ENCODE results near the gene ISY1.
"Not testable (repeated sequence)": the region's sequence is repeated elsewhere in the genome, so short reads cannot be mapped to it uniquely, and the experiment has no call there.

ISY1 gene

DNA sequence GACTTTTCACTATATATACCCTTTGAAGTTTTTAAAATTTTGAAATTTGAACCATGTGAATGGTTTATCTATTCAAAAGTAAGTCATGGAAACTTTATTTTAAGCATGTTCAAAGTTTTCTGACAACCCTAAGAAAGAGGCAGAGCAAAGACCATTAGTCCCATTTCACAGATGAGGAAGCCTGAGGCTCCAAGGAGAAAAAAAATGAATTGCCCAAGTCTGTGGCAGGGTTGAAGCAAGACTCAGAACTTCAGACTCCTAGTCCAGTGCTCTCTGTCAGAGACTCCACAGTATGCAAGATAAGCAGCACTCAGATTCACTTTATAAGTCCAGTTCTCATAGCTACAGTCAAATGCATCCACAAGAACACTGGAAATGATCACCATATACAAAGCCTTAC lies 43.7 kb downstream of the ISY1 start:
- H3K4me3 ChIP-seq (ENCODE audit: low read length) = no peak overlapping the region
- peaks cover 19% of the 10 kb centered on the region for H3K36me3 ChIP-seq (ENCODE audit: control insufficient read depth, insufficient read depth, low read length, severe bottlenecking)
- no peaks in the 10 kb centered on the region for H3K27me3 ChIP-seq (replicated peaks; ENCODE audit: control insufficient read depth, insufficient read depth, low read length)
- no peaks in the 10 kb centered on the region for H3K9me3 ChIP-seq (ENCODE audit: control insufficient read depth, low read length)
- DNase-seq (ENCODE audit: low read depth) = no peak
- no peak overlapping the region for H3K9ac ChIP-seq (ENCODE audit: low read length)
- H3K4me1 ChIP-seq (ENCODE audit: control insufficient read depth, insufficient read depth, low read length) = peaks cover 36% of the 10 kb centered on the region

GRCh38 chr3:129116482-129116946 lies 44.3 kb downstream of the ISY1 start:
- Histone ChIP-seq H3K9me3 (ENCODE audit: control insufficient read depth, low read length) (no peaks in the 10 kb centered on the region), H3K9ac (ENCODE audit: low read length) (peak overlapping the region; percentile 56), H3K4me1 (ENCODE audit: control insufficient read depth, insufficient read depth, low read length) (peaks cover 41% of the 10 kb centered on the region), H3K36me3 (ENCODE audit: control insufficient read depth, insufficient read depth, low read length, severe bottlenecking) (peaks cover 19% of the 10 kb centered on the region), H3K4me3 (ENCODE audit: low read length) (peak overlapping the region; percentile 41), H3K27me3 (replicated peaks; ENCODE audit: control insufficient read depth, insufficient read depth, low read length) (no peaks in the 10 kb centered on the region)
- no peak for DNase-seq (ENCODE audit: low read depth)

GRCh38 chr3:129114455-129114854 lies 46.4 kb downstream of the ISY1 start:
- H3K36me3 ChIP-seq (ENCODE audit: control insufficient read depth, insufficient read depth, low read length, severe bottlenecking) = peaks cover 22% of the 10 kb centered on the region
- H3K4me1 ChIP-seq (ENCODE audit: control insufficient read depth, insufficient read depth, low read length) = peaks cover 32% of the 10 kb centered on the region
- no peak overlapping the region for H3K4me3 ChIP-seq (ENCODE audit: low read length)
- no peaks in the 10 kb centered on the region for H3K9me3 ChIP-seq (ENCODE audit: control insufficient read depth, low read length)
- no peak overlapping the region for H3K9ac ChIP-seq (ENCODE audit: low read length)
- H3K27me3 ChIP-seq (replicated peaks; ENCODE audit: control insufficient read depth, insufficient read depth, low read length) = no peaks in the 10 kb centered on the region
- DNase-seq (ENCODE audit: low read depth) = no peak

DNA sequence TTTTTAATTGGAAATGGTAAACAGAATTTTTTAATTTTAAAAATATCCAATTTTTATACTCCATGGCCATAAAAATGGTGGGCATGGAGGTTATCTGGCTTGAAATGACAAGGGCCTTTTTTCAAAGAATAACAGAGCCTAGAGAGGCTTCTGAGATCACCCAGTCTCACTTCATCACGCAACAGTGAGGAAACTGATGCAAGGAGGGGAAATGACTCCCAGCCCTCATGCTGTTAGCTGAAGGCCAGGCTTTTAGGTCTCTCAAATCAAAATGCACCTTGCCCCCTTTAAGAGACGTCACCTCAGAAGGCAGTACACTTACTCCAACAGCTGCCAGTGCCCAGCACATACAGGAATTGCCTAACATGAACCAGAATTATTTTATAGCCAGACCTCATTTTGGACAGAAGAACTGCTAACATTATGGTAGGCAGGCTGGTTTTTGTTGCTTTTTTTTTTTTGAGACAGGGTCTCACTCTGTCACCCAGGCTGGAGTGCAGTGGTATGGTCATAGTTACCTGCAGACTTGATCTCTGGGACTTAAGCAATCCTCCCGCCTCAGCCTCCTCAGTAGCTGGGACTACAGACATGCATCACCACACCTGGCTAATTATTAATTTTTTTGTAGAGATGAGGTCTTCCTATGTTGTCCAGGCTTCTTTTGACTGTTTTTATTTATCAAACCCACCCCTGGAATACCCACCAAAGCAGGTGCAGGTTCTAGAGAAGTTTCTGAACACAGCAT lies 48.4 kb downstream of the ISY1 start:
- Histone ChIP-seq H3K9ac (ENCODE audit: low read length) (no peak overlapping the region), H3K27me3 (replicated peaks; ENCODE audit: control insufficient read depth, insufficient read depth, low read length) (no peaks in the 10 kb centered on the region), H3K36me3 (ENCODE audit: control insufficient read depth, insufficient read depth, low read length, severe bottlenecking) (peaks cover 21% of the 10 kb centered on the region), H3K4me3 (ENCODE audit: low read length) (no peak overlapping the region), H3K9me3 (ENCODE audit: control insufficient read depth, low read length) (no peaks in the 10 kb centered on the region), H3K4me1 (ENCODE audit: control insufficient read depth, insufficient read depth, low read length) (peaks cover 26% of the 10 kb centered on the region)
- DNase-seq (ENCODE audit: low read depth) = peak; percentile 45

GRCh38 chr3:129111076-129111780 lies 49.6 kb downstream of the ISY1 start:
- not testable (repeated sequence) for H3K9ac ChIP-seq (ENCODE audit: low read length); DNase-seq (ENCODE audit: low read depth); H3K9me3 ChIP-seq (ENCODE audit: control insufficient read depth, low read length); H3K27me3 ChIP-seq (replicated peaks; ENCODE audit: control insufficient read depth, insufficient read depth, low read length); H3K4me3 ChIP-seq (ENCODE audit: low read length)
- peaks cover 28% of the 10 kb centered on the region for H3K36me3 ChIP-seq (ENCODE audit: control insufficient read depth, insufficient read depth, low read length, severe bottlenecking)
- H3K4me1 ChIP-seq (ENCODE audit: control insufficient read depth, insufficient read depth, low read length) = peaks cover 27% of the 10 kb centered on the region

- no peak for DNase-seq (ENCODE audit: low read depth)
- H3K4me3 ChIP-seq (ENCODE audit: low read length) = no peak overlapping the region
- no peaks in the 10 kb centered on the region for H3K9me3 ChIP-seq (ENCODE audit: control insufficient read depth, low read length)
- peaks cover 19% of the 10 kb centered on the region for H3K36me3 ChIP-seq (ENCODE audit: control insufficient read depth, insufficient read depth, low read length, severe bottlenecking)
- H3K4me1 ChIP-seq (ENCODE audit: control insufficient read depth, insufficient read depth, low read length) = peaks cover 27% of the 10 kb centered on the region
- no peaks in the 10 kb centered on the region for H3K27me3 ChIP-seq (replicated peaks; ENCODE audit: control insufficient read depth, insufficient read depth, low read length)
- H3K9ac ChIP-seq (ENCODE audit: low read length) = no peak overlapping the region
These were observed 53.1 kb downstream of the ISY1 start for GRCh38 chr3:129107793-129108192.

DNA sequence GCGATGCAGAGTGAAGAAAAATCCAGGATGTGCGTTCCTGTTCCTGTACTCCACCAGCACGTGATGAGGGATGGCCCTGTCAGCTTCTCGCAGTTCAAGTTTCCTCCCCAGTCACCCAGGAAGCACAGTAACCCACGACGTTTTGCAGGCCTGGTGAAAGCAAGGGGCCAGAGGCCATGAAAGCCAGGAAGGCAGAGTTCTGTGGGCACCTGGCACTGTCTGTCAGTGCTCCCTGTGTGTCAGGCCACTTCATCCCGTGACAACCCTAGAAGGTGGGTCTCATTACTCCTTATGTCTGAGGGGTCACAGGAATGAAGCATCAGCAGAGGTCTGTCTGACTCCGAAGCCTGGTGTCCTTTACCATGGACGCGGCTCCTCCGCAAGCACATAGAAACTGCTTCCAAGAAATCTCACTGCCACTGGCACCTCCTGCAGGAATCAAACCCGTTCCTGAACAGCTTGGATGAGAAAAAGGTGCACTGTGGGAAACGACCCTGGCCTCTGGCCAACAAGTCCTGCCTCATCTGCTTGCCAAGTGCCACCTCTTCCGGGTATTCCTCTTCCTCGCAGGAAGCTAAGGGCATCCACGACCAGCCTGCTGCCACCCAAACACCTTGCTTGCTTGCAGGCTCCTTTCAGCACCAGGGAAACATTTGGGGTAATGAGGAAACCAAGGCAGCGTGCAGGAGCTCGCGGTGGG lies 53.8 kb downstream of the ISY1 start:
- Histone ChIP-seq H3K27me3 (replicated peaks; ENCODE audit: control insufficient read depth, insufficient read depth, low read length) (no peaks in the 10 kb centered on the region), H3K4me3 (ENCODE audit: low read length) (no peak overlapping the region), H3K9me3 (ENCODE audit: control insufficient read depth, low read length) (no peaks in the 10 kb centered on the region), H3K36me3 (ENCODE audit: control insufficient read depth, insufficient read depth, low read length, severe bottlenecking) (peaks cover 19% of the 10 kb centered on the region), H3K4me1 (ENCODE audit: control insufficient read depth, insufficient read depth, low read length) (peaks cover 19% of the 10 kb centered on the region), H3K9ac (ENCODE audit: low read length) (peak overlapping the region; percentile 32)
- DNase-seq (ENCODE audit: low read depth) = no peak

GRCh38 chr3:129106320-129106719 lies 54.5 kb downstream of the ISY1 start:
- H3K9ac ChIP-seq (ENCODE audit: low read length) = peak overlapping the region; percentile 32
- DNase-seq (ENCODE audit: low read depth) = no peak
- peaks cover 16% of the 10 kb centered on the region for H3K36me3 ChIP-seq (ENCODE audit: control insufficient read depth, insufficient read depth, low read length, severe bottlenecking)
- no peak overlapping the region for H3K4me3 ChIP-seq (ENCODE audit: low read length)
- no peaks in the 10 kb centered on the region for H3K9me3 ChIP-seq (ENCODE audit: control insufficient read depth, low read length)
- H3K27me3 ChIP-seq (replicated peaks; ENCODE audit: control insufficient read depth, insufficient read depth, low read length) = no peaks in the 10 kb centered on the region
- H3K4me1 ChIP-seq (ENCODE audit: control insufficient read depth, insufficient read depth, low read length) = peaks cover 16% of the 10 kb centered on the region

- peaks cover 16% of the 10 kb centered on the region for H3K36me3 ChIP-seq (ENCODE audit: control insufficient read depth, insufficient read depth, low read length, severe bottlenecking)
- peaks cover 16% of the 10 kb centered on the region for H3K4me1 ChIP-seq (ENCODE audit: control insufficient read depth, insufficient read depth, low read length)
These were observed 55.0 kb downstream of the ISY1 start for GRCh38 chr3:129105862-129106261.

GRCh38 chr3:129104498-129105079 lies 56.3 kb downstream of the ISY1 start:
- Histone ChIP-seq H3K9ac (ENCODE audit: low read length) (no peak overlapping the region), H3K27me3 (replicated peaks; ENCODE audit: control insufficient read depth, insufficient read depth, low read length) (no peaks in the 10 kb centered on the region), H3K4me3 (ENCODE audit: low read length) (no peak overlapping the region), H3K4me1 (ENCODE audit: control insufficient read depth, insufficient read depth, low read length) (peaks cover 16% of the 10 kb centered on the region), H3K9me3 (ENCODE audit: control insufficient read depth, low read length) (no peaks in the 10 kb centered on the region), H3K36me3 (ENCODE audit: control insufficient read depth, insufficient read depth, low read length, severe bottlenecking) (peaks cover 16% of the 10 kb centered on the region)
- DNase-seq (ENCODE audit: low read depth) = no peak

More at GRCh38 chr3:129105862-129106261, 55.0 kb downstream of the ISY1 start:
- Histone ChIP-seq H3K9me3 (ENCODE audit: control insufficient read depth, low read length) (no peaks in the 10 kb centered on the region), H3K27me3 (replicated peaks; ENCODE audit: control insufficient read depth, insufficient read depth, low read length) (no peaks in the 10 kb centered on the region), H3K9ac (ENCODE audit: low read length) (peak overlapping the region; percentile 16), H3K4me3 (ENCODE audit: low read length) (no peak overlapping the region)
- DNase-seq (ENCODE audit: low read depth) = no peak

DNA sequence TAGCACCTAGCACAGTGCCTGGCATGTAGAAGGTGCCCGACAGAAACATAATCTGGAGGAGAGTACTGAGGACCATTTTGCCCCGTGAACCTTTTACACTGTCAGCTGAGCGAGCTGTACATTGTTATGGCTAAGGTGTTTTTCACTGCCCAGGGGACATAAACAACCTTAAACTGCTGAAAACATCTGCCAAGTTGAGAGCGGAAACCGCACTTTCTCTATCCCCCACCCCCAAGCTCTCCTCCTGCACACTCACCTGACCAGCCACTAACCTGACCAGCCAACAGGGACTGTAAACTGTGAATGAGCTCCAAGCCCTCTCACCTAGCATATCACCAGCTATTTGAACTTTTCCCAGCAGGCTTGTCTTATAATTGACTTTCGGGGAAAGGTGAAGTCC lies 56.8 kb downstream of the ISY1 start:
- H3K27me3 ChIP-seq (replicated peaks; ENCODE audit: control insufficient read depth, insufficient read depth, low read length) = no peaks in the 10 kb centered on the region
- DNase-seq (ENCODE audit: low read depth) = no peak
- no peaks in the 10 kb centered on the region for H3K9me3 ChIP-seq (ENCODE audit: control insufficient read depth, low read length)
- H3K4me1 ChIP-seq (ENCODE audit: control insufficient read depth, insufficient read depth, low read length) = peaks cover 16% of the 10 kb centered on the region
- no peak overlapping the region for H3K9ac ChIP-seq (ENCODE audit: low read length)
- H3K4me3 ChIP-seq (ENCODE audit: low read length) = no peak overlapping the region
- H3K36me3 ChIP-seq (ENCODE audit: control insufficient read depth, insufficient read depth, low read length, severe bottlenecking) = peaks cover 16% of the 10 kb centered on the region

Measured in adipocyte (in vitro differentiated cells).